IMR-90 (cell line): ENCODE data around the gene PEX5L. TPM values are rescaled to one million over a fixed set of nuclear protein-coding genes. Genes with fewer than 3 reads are reported as not detected.

Source experiments
- ATAC-seq: fragments of 200-7000 bp; cut with Tn5 transposase; 2 replicates; pipeline ENCODE4 v1.9.1; 2020; ENCODE audit warnings: low read depth, mild to moderate bottlenecking, moderate library complexity
- BruUV-seq: library from RNA; stranded (reverse); fragments of 400-500 nt; replicated peaks from 2 replicates; lab custom pipeline; 2021; lab: Mats Ljungman, UMichigan
- CTCF ChIA-PET: fragments of 300-600 bp; formaldehyde crosslinking; extraction: SDS; loops from one replicate; lab custom pipeline; 2021; ENCODE audit warnings: antibody characterized with exemption; lab: Yijun Ruan, JAX
- POLR2A ChIA-PET: fragments of 300-600 bp; sonication (Branson Sonifier 250); formaldehyde crosslinking; loops from one replicate; lab custom pipeline; 2022; ENCODE audit warnings: antibody characterized with exemption; ENCODE audit not compliant: unreplicated experiment; lab: Charles Lee
- DNase-seq: peaks from one replicate; pipeline ENCODE4 v3.0.0; 2013
- H2AFZ ChIP-seq: replicated peaks from 2 replicates; pipeline ENCODE3; 2013; ENCODE audit warnings: low read length, mild to moderate bottlenecking; ENCODE audit not compliant: poor library complexity
- H2AK5ac ChIP-seq: 2 replicates; pipeline ENCODE4 v1.6.1; 2013; ENCODE audit warnings: low read depth, low read length, inconsistent platforms
- H2AK9ac ChIP-seq: replicated peaks from 2 replicates; pipeline ENCODE3; 2013; ENCODE audit warnings: mild to moderate bottlenecking, low read depth, low read length, moderate library complexity; ENCODE audit not compliant: poor library complexity
- H2BK120ac ChIP-seq: 2 replicates; pipeline ENCODE4 v1.6.1; 2013; ENCODE audit warnings: low read depth, low read length, inconsistent platforms
- H2BK15ac ChIP-seq: 3 replicates; pipeline ENCODE4 v1.6.1; 2013; ENCODE audit warnings: low read depth, low read length, inconsistent platforms
- H2BK20ac ChIP-seq: 2 replicates; pipeline ENCODE4 v1.6.1; 2013; ENCODE audit warnings: low read depth, mild to moderate bottlenecking, inconsistent platforms, low read length, moderate library complexity
- H2BK5ac ChIP-seq: 2 replicates; pipeline ENCODE4 v1.6.1; 2013; ENCODE audit warnings: mild to moderate bottlenecking, low read depth, low read length, inconsistent platforms; ENCODE audit not compliant: poor library complexity, severe bottlenecking
- H3K14ac ChIP-seq: replicated peaks from 2 replicates; pipeline ENCODE4 v1.6.1; 2013; ENCODE audit warnings: low read depth, low read length, inconsistent platforms
- H3K18ac ChIP-seq: 2 replicates; pipeline ENCODE4 v1.6.1; 2013; ENCODE audit warnings: low read depth, low read length, control low read depth
- H3K23ac ChIP-seq: 2 replicates; pipeline ENCODE4 v1.6.1; 2013; ENCODE audit warnings: low read depth, low read length, inconsistent platforms
- H3K27ac ChIP-seq: 2 replicates; pipeline ENCODE4 v1.5.1; 2013; ENCODE audit warnings: mild to moderate bottlenecking, control low read depth, low read length; ENCODE audit not compliant: insufficient read depth
- H3K27me3 ChIP-seq: 2 replicates; pipeline ENCODE4 v1.6.1; 2013; ENCODE audit warnings: low read length; ENCODE audit not compliant: control insufficient read depth, insufficient read depth
- H3K36me3 ChIP-seq: 2 replicates; pipeline ENCODE4 v1.6.1; 2013; ENCODE audit warnings: low read length, mixed read lengths; ENCODE audit not compliant: control insufficient read depth, insufficient read depth
- H3K4ac ChIP-seq: 2 replicates; pipeline ENCODE4 v1.6.1; 2013; ENCODE audit warnings: low read depth, low read length, inconsistent platforms
- H3K4me1 ChIP-seq: 2 replicates; pipeline ENCODE4 v1.6.1; 2013; ENCODE audit warnings: low read length, mixed read lengths; ENCODE audit not compliant: control insufficient read depth, insufficient read depth
- H3K4me2 ChIP-seq: 2 replicates; pipeline ENCODE4 v1.6.1; 2013; ENCODE audit warnings: low read depth, mild to moderate bottlenecking, control low read depth, low read length, moderate library complexity
- H3K4me3 ChIP-seq: 2 replicates; pipeline ENCODE4 v1.5.1; 2013; ENCODE audit warnings: low read depth, mild to moderate bottlenecking, control low read depth, low read length, moderate library complexity; ENCODE audit not compliant: insufficient read depth
- H3K56ac ChIP-seq: 2 replicates; pipeline ENCODE4 v1.6.1; 2013; ENCODE audit warnings: low read length, inconsistent platforms; ENCODE audit not compliant: insufficient read depth; ENCODE audit errors: extremely low read depth
- H3K79me1 ChIP-seq, 2 experiments: 2 replicates each; pipeline ENCODE4 v1.6.1; 2013; ENCODE audit warnings: low read length in 2 of 2, inconsistent platforms in 1 of 2, low read depth in 1 of 2
- H3K9ac ChIP-seq: 2 replicates; pipeline ENCODE4 v1.6.1; 2013; ENCODE audit warnings: low read depth, low read length, control low read depth
- H3K9me1 ChIP-seq: 2 replicates; pipeline ENCODE4 v1.6.1; 2013; ENCODE audit warnings: low read length, inconsistent platforms; ENCODE audit not compliant: insufficient read depth
- H3K9me3 ChIP-seq: 2 replicates; pipeline ENCODE4 v1.6.1; 2013; ENCODE audit warnings: low read length; ENCODE audit not compliant: control insufficient read depth, insufficient read depth
- H4K20me1 ChIP-seq: 2 replicates; pipeline ENCODE4 v1.6.1; 2013; ENCODE audit warnings: low read length, inconsistent platforms; ENCODE audit not compliant: insufficient read depth
- H4K5ac ChIP-seq: 2 replicates; pipeline ENCODE4 v1.6.1; 2013; ENCODE audit warnings: mild to moderate bottlenecking, low read depth, low read length, control low read depth
- H4K8ac ChIP-seq, 2 experiments: 2 replicates each; pipeline ENCODE4 v1.6.1; 2013; ENCODE audit warnings: low read depth in 2 of 2, low read length in 2 of 2, control low read depth in 1 of 2, inconsistent platforms in 1 of 2
- H4K91ac ChIP-seq: 2 replicates; pipeline ENCODE4 v1.6.1; 2013; ENCODE audit warnings: low read depth, low read length, inconsistent platforms; ENCODE audit not compliant: insufficient read depth
- CHD1 ChIP-seq: IDR thresholded peaks from 2 replicates; pipeline ENCODE4 v1.6.1; 2012; ENCODE audit warnings: low read depth, low read length, improper control_type of control experiment
- CTCF ChIP-seq: conservative IDR thresholded peaks from 2 replicates; pipeline ENCODE4 v1.5.1; 2012; ENCODE audit warnings: mild to moderate bottlenecking, low read depth, low read length, improper control_type of control experiment
- ELK1 ChIP-seq: fragments of 150-350 bp; IDR thresholded peaks from 2 replicates; pipeline ENCODE4 v1.6.1; 2016; ENCODE audit warnings: low read depth, mild to moderate bottlenecking, low read length, moderate library complexity, borderline replicate concordance
- FOS ChIP-seq: fragments of 150-350 bp; IDR thresholded peaks from 2 replicates; pipeline ENCODE4 v1.6.1; 2016; ENCODE audit warnings: low read depth, low read length
- MAFK ChIP-seq: IDR thresholded peaks from 2 replicates; pipeline ENCODE4 v1.6.1; 2012; ENCODE audit warnings: low read depth, low read length, improper control_type of control experiment
- POLR2A ChIP-seq: IDR thresholded peaks from 2 replicates; pipeline ENCODE4 v1.6.1; 2012; ENCODE audit warnings: mild to moderate bottlenecking, low read depth, low read length
- SMC3 ChIP-seq: fragments of 150-350 bp; IDR thresholded peaks from 2 replicates; pipeline ENCODE4 v1.6.1; 2016; ENCODE audit warnings: low read depth, mild to moderate bottlenecking, antibody characterized with exemption, low read length, moderate library complexity
- WGBS, 2 experiments: methylation state at CpG; one replicate each; pipeline versions ENCODE4 v1.1.5 to v1.1.7; 2013; ENCODE audit warnings: missing lambda C conversion rate in 2 of 2; ENCODE audit not compliant: insufficient read length in 1 of 2; ENCODE audit errors: extremely low coverage in 2 of 2; 5-methylcytosine and 5-hydroxymethylcytosine counted together
- dilution Hi-C: fragments of 300-500 bp; cut with HindIII; formaldehyde crosslinking; loops from one replicate; pipeline ENCODE4 v1.14.3; 2018; ENCODE audit warnings: low sequenced_read_pairs; ENCODE audit not compliant: unreplicated experiment
- in situ Hi-C: fragments of 300-500 bp; cut with MboI; formaldehyde crosslinking; loops from 3 replicates; pipeline ENCODE4 v1.14.3; 2019; ENCODE audit warnings: low sequenced_read_pairs, inconsistent platforms, mixed read lengths
- intact Hi-C: fragments of 100-400 bp; cut with micrococcal nuclease; formaldehyde crosslinking; loops from 2 replicates; pipeline ENCODE4 v1.10.0; 2022
- polyA plus RNA-seq, 3 experiments: library from polyadenylated mRNA; depleted of rRNA; stranded (reverse); fragments of >200 nt; gene quantifications; 2 replicates each; pipeline ENCODE4 v1.2.3, GENCODE V29; 2012; ENCODE audit warnings: low replicate concordance in 1 of 3
- total RNA-seq: library from RNA; depleted of rRNA; stranded (reverse); fragments of >200 nt; gene quantifications from 2 replicates; pipeline ENCODE4 v1.2.3, GENCODE V29; 2012

Gene PEX5L
- total and polyA plus RNA-seq, 2 of the 4 experiments (the other 2 are of a cell fraction) = not detected

GRCh38 chr3:180048103-180048502 lies 11.4 kb upstream of the PEX5L start:
- DNase-seq (no peak), ATAC-seq (no peak)
- BruUV-seq = no TSS peak
- dilution Hi-C loops = no loop called here
- H2BK15ac ChIP-seq = no peak overlapping the region
- in situ Hi-C loops = no loop called here
- no peak overlapping the region for H2AK9ac ChIP-seq
- H2BK20ac ChIP-seq = no peak overlapping the region
- no peak for TF ChIP-seq CHD1
- TF ChIP-seq CTCF = no peak
- no peak for TF ChIP-seq ELK1
- TF ChIP-seq FOS = no peak
- TF ChIP-seq MAFK = no peak
- no peak for TF ChIP-seq POLR2A
- TF ChIP-seq SMC3 = no peak
- no peak overlapping the region for H2BK120ac ChIP-seq
- H4K91ac ChIP-seq = no peak overlapping the region
- H3K79me1 ChIP-seq = no peaks in the 10 kb centered on the region
- no peaks in the 10 kb centered on the region for H3K9me3 ChIP-seq
- H3K23ac ChIP-seq = no peak overlapping the region
- no peak overlapping the region for H3K18ac ChIP-seq
- no peak overlapping the region for H3K14ac ChIP-seq
- H3K9me1 ChIP-seq = no peaks in the 10 kb centered on the region
- no peaks in the 10 kb centered on the region for H3K27me3 ChIP-seq
- H2AK5ac ChIP-seq = no peak overlapping the region
- H2BK5ac ChIP-seq = no peak overlapping the region
- no peak overlapping the region for H4K5ac ChIP-seq
- intact Hi-C loops = no loop called here
- no peak overlapping the region for H3K4ac ChIP-seq
- H3K4me1 ChIP-seq = no peaks in the 10 kb centered on the region
- WGBS, 2 experiments = no CpG with 5 or more reads among the region's 1 CpG
- no peak overlapping the region for H3K4me3 ChIP-seq
- H4K20me1 ChIP-seq = no peaks in the 10 kb centered on the region
- CTCF ChIA-PET = no interaction called here
- H3K27ac ChIP-seq = no peak overlapping the region
- no peaks in the 10 kb centered on the region for H3K36me3 ChIP-seq
- H3K4me2 ChIP-seq = no peak overlapping the region
- POLR2A ChIA-PET = no interaction called here
- H2AFZ ChIP-seq = no peak overlapping the region
- H4K8ac ChIP-seq = no peak overlapping the region
- no peak overlapping the region for H3K56ac ChIP-seq
- H3K9ac ChIP-seq = no peak overlapping the region
